PFSK-1 (cell line): ENCODE results near the gene USH2A.

Experiments
- FOXP2 ChIP-seq: optimal IDR thresholded peaks from 2 replicates; pipeline ENCODE3; 2011; ENCODE audit warnings: borderline replicate concordance, control low read depth, inconsistent platforms; ENCODE audit not compliant: insufficient read depth; ENCODE audit errors: extremely low read length, extremely low read depth
- POLR2AphosphoS5 ChIP-seq: IDR thresholded peaks from 2 replicates; pipeline ENCODE4 v1.6.1; 2012; ENCODE audit warnings: low read depth, mild to moderate bottlenecking, control low read depth, low read length, moderate library complexity
- REST ChIP-seq, 2 experiments: IDR thresholded peaks; 2 replicates each; pipeline versions ENCODE4 v1.6.1 to v1.8.0; 2011 to 2012; ENCODE audit warnings: low read depth in 2 of 2, low read length in 2 of 2, control low read depth in 1 of 2, inconsistent platforms in 1 of 2, mild to moderate bottlenecking in 1 of 2, moderate library complexity in 1 of 2; ENCODE audit not compliant: insufficient read depth in 1 of 2
- SIN3A ChIP-seq: IDR thresholded peaks from 2 replicates; pipeline ENCODE4 v1.6.1; 2012; ENCODE audit warnings: mild to moderate bottlenecking, low read length, moderate library complexity, borderline replicate concordance; ENCODE audit not compliant: insufficient read depth
- TAF1 ChIP-seq: IDR thresholded peaks from 2 replicates; pipeline ENCODE4 v1.6.1; 2012; ENCODE audit warnings: low read length, control low read depth, borderline replicate concordance; ENCODE audit not compliant: insufficient read depth

Gene USH2A

GRCh38 chr1:215819114-215819513 lies 604.1 kb downstream of the USH2A start:
- TF ChIP-seq FOXP2 (no peak), REST (IDR thresholded peaks at IDR 0.05; ENCODE audit: insufficient read depth in 1 of 2, low read depth in 2 of 2, low read length in 2 of 2) (no peak), TAF1 (no peak), POLR2AphosphoS5 (no peak), SIN3A (no peak)

- no peak for TF ChIP-seq POLR2AphosphoS5
- TF ChIP-seq FOXP2: no peak
- no peak for TF ChIP-seq SIN3A
- no peak for TF ChIP-seq TAF1
- no peak for TF ChIP-seq REST (IDR thresholded peaks at IDR 0.05; ENCODE audit: insufficient read depth in 1 of 2, low read depth in 2 of 2, low read length in 2 of 2)
These were observed 615.3 kb downstream of the USH2A start for GRCh38 chr1:215807911-215808436.

- TF ChIP-seq FOXP2 (no peak), SIN3A (no peak), POLR2AphosphoS5 (no peak), TAF1 (no peak), REST (IDR thresholded peaks at IDR 0.05; ENCODE audit: insufficient read depth in 1 of 2, low read depth in 2 of 2, low read length in 2 of 2) (no peak)
These were observed 616.0 kb downstream of the USH2A start for GRCh38 chr1:215807218-215807617.

GRCh38 chr1:215797859-215798258 lies 625.4 kb downstream of the USH2A start:
- no peak for TF ChIP-seq REST (IDR thresholded peaks at IDR 0.05; ENCODE audit: insufficient read depth in 1 of 2, low read depth in 2 of 2, low read length in 2 of 2)
- no peak for TF ChIP-seq SIN3A
- no peak for TF ChIP-seq TAF1
- no peak for TF ChIP-seq POLR2AphosphoS5
- TF ChIP-seq FOXP2: no peak

- no peak for TF ChIP-seq SIN3A
- TF ChIP-seq TAF1: no peak
- TF ChIP-seq REST (IDR thresholded peaks at IDR 0.05; ENCODE audit: insufficient read depth in 1 of 2, low read depth in 2 of 2, low read length in 2 of 2): no peak
- no peak for TF ChIP-seq FOXP2
- TF ChIP-seq POLR2AphosphoS5: no peak
These were observed 629.1 kb downstream of the USH2A start for GRCh38 chr1:215794156-215794555.
